IMR-90 (cell line): ENCODE results near the gene ARTN. TPM values are rescaled to one million over a fixed set of nuclear protein-coding genes. Genes with fewer than 3 reads are reported as not detected.

Experiments
- ATAC-seq: fragments of 200-7000 bp; cut with Tn5 transposase; 2 replicates; pipeline ENCODE4 v1.9.1; 2020; ENCODE audit warnings: low read depth, mild to moderate bottlenecking, moderate library complexity
- BruUV-seq: library from RNA; stranded (reverse); fragments of 400-500 nt; replicated peaks from 2 replicates; lab custom pipeline; 2021; lab: Mats Ljungman, UMichigan
- CTCF ChIA-PET: fragments of 300-600 bp; formaldehyde crosslinking; extraction: SDS; loops from one replicate; lab custom pipeline; 2021; ENCODE audit warnings: antibody characterized with exemption; lab: Yijun Ruan, JAX
- POLR2A ChIA-PET: fragments of 300-600 bp; sonication (Branson Sonifier 250); formaldehyde crosslinking; loops from one replicate; lab custom pipeline; 2022; ENCODE audit warnings: antibody characterized with exemption; ENCODE audit not compliant: unreplicated experiment; lab: Charles Lee
- DNase-seq: peaks from one replicate; pipeline ENCODE4 v3.0.0; 2013
- H2AFZ ChIP-seq: replicated peaks from 2 replicates; pipeline ENCODE3; 2013; ENCODE audit warnings: low read length, mild to moderate bottlenecking; ENCODE audit not compliant: poor library complexity
- H2AK5ac ChIP-seq: 2 replicates; pipeline ENCODE4 v1.6.1; 2013; ENCODE audit warnings: low read depth, low read length, inconsistent platforms
- H2AK9ac ChIP-seq: replicated peaks from 2 replicates; pipeline ENCODE3; 2013; ENCODE audit warnings: mild to moderate bottlenecking, low read depth, low read length, moderate library complexity; ENCODE audit not compliant: poor library complexity
- H2BK120ac ChIP-seq: 2 replicates; pipeline ENCODE4 v1.6.1; 2013; ENCODE audit warnings: low read depth, low read length, inconsistent platforms
- H2BK15ac ChIP-seq: 3 replicates; pipeline ENCODE4 v1.6.1; 2013; ENCODE audit warnings: low read depth, low read length, inconsistent platforms
- H2BK20ac ChIP-seq: 2 replicates; pipeline ENCODE4 v1.6.1; 2013; ENCODE audit warnings: low read depth, mild to moderate bottlenecking, inconsistent platforms, low read length, moderate library complexity
- H2BK5ac ChIP-seq: 2 replicates; pipeline ENCODE4 v1.6.1; 2013; ENCODE audit warnings: mild to moderate bottlenecking, low read depth, low read length, inconsistent platforms; ENCODE audit not compliant: poor library complexity, severe bottlenecking
- H3K14ac ChIP-seq: replicated peaks from 2 replicates; pipeline ENCODE4 v1.6.1; 2013; ENCODE audit warnings: low read depth, low read length, inconsistent platforms
- H3K18ac ChIP-seq: 2 replicates; pipeline ENCODE4 v1.6.1; 2013; ENCODE audit warnings: low read depth, low read length, control low read depth
- H3K23ac ChIP-seq: 2 replicates; pipeline ENCODE4 v1.6.1; 2013; ENCODE audit warnings: low read depth, low read length, inconsistent platforms
- H3K27ac ChIP-seq: 2 replicates; pipeline ENCODE4 v1.5.1; 2013; ENCODE audit warnings: mild to moderate bottlenecking, control low read depth, low read length; ENCODE audit not compliant: insufficient read depth
- H3K27me3 ChIP-seq: 2 replicates; pipeline ENCODE4 v1.6.1; 2013; ENCODE audit warnings: low read length; ENCODE audit not compliant: control insufficient read depth, insufficient read depth
- H3K36me3 ChIP-seq: 2 replicates; pipeline ENCODE4 v1.6.1; 2013; ENCODE audit warnings: low read length, mixed read lengths; ENCODE audit not compliant: control insufficient read depth, insufficient read depth
- H3K4ac ChIP-seq: 2 replicates; pipeline ENCODE4 v1.6.1; 2013; ENCODE audit warnings: low read depth, low read length, inconsistent platforms
- H3K4me1 ChIP-seq: 2 replicates; pipeline ENCODE4 v1.6.1; 2013; ENCODE audit warnings: low read length, mixed read lengths; ENCODE audit not compliant: control insufficient read depth, insufficient read depth
- H3K4me2 ChIP-seq: 2 replicates; pipeline ENCODE4 v1.6.1; 2013; ENCODE audit warnings: low read depth, mild to moderate bottlenecking, control low read depth, low read length, moderate library complexity
- H3K4me3 ChIP-seq: 2 replicates; pipeline ENCODE4 v1.5.1; 2013; ENCODE audit warnings: low read depth, mild to moderate bottlenecking, control low read depth, low read length, moderate library complexity; ENCODE audit not compliant: insufficient read depth
- H3K56ac ChIP-seq: 2 replicates; pipeline ENCODE4 v1.6.1; 2013; ENCODE audit warnings: low read length, inconsistent platforms; ENCODE audit not compliant: insufficient read depth; ENCODE audit errors: extremely low read depth
- H3K79me1 ChIP-seq, 2 experiments: 2 replicates each; pipeline ENCODE4 v1.6.1; 2013; ENCODE audit warnings: low read length in 2 of 2, inconsistent platforms in 1 of 2, low read depth in 1 of 2
- H3K9ac ChIP-seq: 2 replicates; pipeline ENCODE4 v1.6.1; 2013; ENCODE audit warnings: low read depth, low read length, control low read depth
- H3K9me1 ChIP-seq: 2 replicates; pipeline ENCODE4 v1.6.1; 2013; ENCODE audit warnings: low read length, inconsistent platforms; ENCODE audit not compliant: insufficient read depth
- H3K9me3 ChIP-seq: 2 replicates; pipeline ENCODE4 v1.6.1; 2013; ENCODE audit warnings: low read length; ENCODE audit not compliant: control insufficient read depth, insufficient read depth
- H4K20me1 ChIP-seq: 2 replicates; pipeline ENCODE4 v1.6.1; 2013; ENCODE audit warnings: low read length, inconsistent platforms; ENCODE audit not compliant: insufficient read depth
- H4K5ac ChIP-seq: 2 replicates; pipeline ENCODE4 v1.6.1; 2013; ENCODE audit warnings: mild to moderate bottlenecking, low read depth, low read length, control low read depth
- H4K8ac ChIP-seq, 2 experiments: 2 replicates each; pipeline ENCODE4 v1.6.1; 2013; ENCODE audit warnings: low read depth in 2 of 2, low read length in 2 of 2, control low read depth in 1 of 2, inconsistent platforms in 1 of 2
- H4K91ac ChIP-seq: 2 replicates; pipeline ENCODE4 v1.6.1; 2013; ENCODE audit warnings: low read depth, low read length, inconsistent platforms; ENCODE audit not compliant: insufficient read depth
- BHLHE40 ChIP-seq: fragments of 150-350 bp; IDR thresholded peaks from 2 replicates; pipeline ENCODE4 v1.6.1; 2016; ENCODE audit warnings: mild to moderate bottlenecking, low read depth, low read length
- CEBPB ChIP-seq: IDR thresholded peaks from 2 replicates; pipeline ENCODE4 v1.6.1; 2012; ENCODE audit warnings: low read depth, low read length, improper control_type of control experiment
- CHD1 ChIP-seq: IDR thresholded peaks from 2 replicates; pipeline ENCODE4 v1.6.1; 2012; ENCODE audit warnings: low read depth, low read length, improper control_type of control experiment
- CTCF ChIP-seq: conservative IDR thresholded peaks from 2 replicates; pipeline ENCODE4 v1.5.1; 2012; ENCODE audit warnings: mild to moderate bottlenecking, low read depth, low read length, improper control_type of control experiment
- ELK1 ChIP-seq: fragments of 150-350 bp; IDR thresholded peaks from 2 replicates; pipeline ENCODE4 v1.6.1; 2016; ENCODE audit warnings: low read depth, mild to moderate bottlenecking, low read length, moderate library complexity, borderline replicate concordance
- FOS ChIP-seq: fragments of 150-350 bp; IDR thresholded peaks from 2 replicates; pipeline ENCODE4 v1.6.1; 2016; ENCODE audit warnings: low read depth, low read length
- MAFK ChIP-seq: IDR thresholded peaks from 2 replicates; pipeline ENCODE4 v1.6.1; 2012; ENCODE audit warnings: low read depth, low read length, improper control_type of control experiment
- MAZ ChIP-seq: IDR thresholded peaks from 2 replicates; pipeline ENCODE4 v1.6.1; 2012; ENCODE audit warnings: low read depth, mild to moderate bottlenecking, low read length, improper control_type of control experiment, moderate library complexity, borderline replicate concordance
- MXI1 ChIP-seq: IDR thresholded peaks from 2 replicates; pipeline ENCODE4 v1.6.1; 2012; ENCODE audit warnings: low read depth, mild to moderate bottlenecking, low read length, moderate library complexity, borderline replicate concordance
- NFE2L2 ChIP-seq: fragments of 150-350 bp; IDR thresholded peaks from 2 replicates; pipeline ENCODE4 v1.6.1; 2016; ENCODE audit warnings: low read depth, mild to moderate bottlenecking, low read length
- POLR2A ChIP-seq: IDR thresholded peaks from 2 replicates; pipeline ENCODE4 v1.6.1; 2012; ENCODE audit warnings: mild to moderate bottlenecking, low read depth, low read length
- RAD21 ChIP-seq: IDR thresholded peaks from 2 replicates; pipeline ENCODE4 v1.6.1; 2012; ENCODE audit warnings: low read length, improper control_type of control experiment
- RFX5 ChIP-seq: IDR thresholded peaks from 2 replicates; pipeline ENCODE4 v1.8.0; 2012; ENCODE audit warnings: low read depth, mild to moderate bottlenecking, low read length, moderate library complexity
- SMC3 ChIP-seq: fragments of 150-350 bp; IDR thresholded peaks from 2 replicates; pipeline ENCODE4 v1.6.1; 2016; ENCODE audit warnings: low read depth, mild to moderate bottlenecking, antibody characterized with exemption, low read length, moderate library complexity
- USF2 ChIP-seq: fragments of 150-350 bp; IDR thresholded peaks from 2 replicates; pipeline ENCODE4 v1.6.1; 2017; ENCODE audit warnings: mild to moderate bottlenecking, antibody characterized with exemption, low read length, low read depth
- WGBS, 2 experiments: methylation state at CpG; one replicate each; pipeline versions ENCODE4 v1.1.5 to v1.1.7; 2013; ENCODE audit warnings: missing lambda C conversion rate in 2 of 2; ENCODE audit not compliant: insufficient read length in 1 of 2; ENCODE audit errors: extremely low coverage in 2 of 2; 5-methylcytosine and 5-hydroxymethylcytosine counted together
- dilution Hi-C: fragments of 300-500 bp; cut with HindIII; formaldehyde crosslinking; loops from one replicate; pipeline ENCODE4 v1.14.3; 2018; ENCODE audit warnings: low sequenced_read_pairs; ENCODE audit not compliant: unreplicated experiment
- in situ Hi-C: fragments of 300-500 bp; cut with MboI; formaldehyde crosslinking; loops from 3 replicates; pipeline ENCODE4 v1.14.3; 2019; ENCODE audit warnings: low sequenced_read_pairs, inconsistent platforms, mixed read lengths
- intact Hi-C: fragments of 100-400 bp; cut with micrococcal nuclease; formaldehyde crosslinking; loops from 2 replicates; pipeline ENCODE4 v1.10.0; 2022
- polyA plus RNA-seq, 3 experiments: library from polyadenylated mRNA; depleted of rRNA; stranded (reverse); fragments of >200 nt; gene quantifications; 2 replicates each; pipeline ENCODE4 v1.2.3, GENCODE V29; 2012; ENCODE audit warnings: low replicate concordance in 1 of 3
- total RNA-seq: library from RNA; depleted of rRNA; stranded (reverse); fragments of >200 nt; gene quantifications from 2 replicates; pipeline ENCODE4 v1.2.3, GENCODE V29; 2012

The ARTN gene
- total and polyA plus RNA-seq, 2 of the 4 experiments (the other 2 are of a cell fraction): 0.29 TPM; not detected in 1

- Histone ChIP-seq H4K91ac (no peak overlapping the region), H3K27ac (no peak overlapping the region), H3K4me3 (no peak overlapping the region), H3K14ac (no peak overlapping the region), H2AK5ac (no peak overlapping the region), H2BK15ac (no peak overlapping the region), H4K20me1 (no peaks in the 10 kb centered on the region), H3K9me3 (peaks cover 5% of the 10 kb centered on the region), H3K4me2 (no peak overlapping the region), H3K23ac (no peak overlapping the region), H3K18ac (no peak overlapping the region), H3K27me3 (no peaks in the 10 kb centered on the region), H3K4me1 (peaks cover 6% of the 10 kb centered on the region), H3K4ac (no peak overlapping the region), H2BK20ac (no peak overlapping the region), H4K5ac (no peak overlapping the region), H3K9me1 (peaks cover 6% of the 10 kb centered on the region), H2BK5ac (no peak overlapping the region), H2AFZ (no peak overlapping the region), H3K56ac (no peak overlapping the region), H4K8ac (no peak overlapping the region), H2AK9ac (no peak overlapping the region), H3K9ac (no peak overlapping the region), H3K79me1 (peaks cover 0 to 13% of the 10 kb centered on the region in 2 experiments; a peak in 1 of 4 replicates), H3K36me3 (peaks cover 6% of the 10 kb centered on the region), H2BK120ac (no peak overlapping the region)
- in situ Hi-C loops: loop anchor here (5.0 kb wide), 1 partner anchor 159 kb away; no protein-coding TSS in a partner anchor
- POLR2A ChIA-PET: no interaction called here
- dilution Hi-C loops: no loop called here
- TF ChIP-seq MAFK: no peak
- TF ChIP-seq NFE2L2: no peak
- no peak for TF ChIP-seq CTCF
- TF ChIP-seq CEBPB: no peak
- TF ChIP-seq ELK1: no peak
- TF ChIP-seq RFX5: no peak
- no peak for TF ChIP-seq MXI1
- TF ChIP-seq CHD1: no peak
- no peak for TF ChIP-seq FOS
- no peak for TF ChIP-seq USF2
- no peak for TF ChIP-seq SMC3
- no peak for TF ChIP-seq BHLHE40
- TF ChIP-seq MAZ: no peak
- no peak for TF ChIP-seq RAD21
- no peak for TF ChIP-seq POLR2A
- CTCF ChIA-PET: interaction anchor here (1.9 kb wide), 1 partner anchor 168 kb away, joined by 7 read pairs; no protein-coding TSS in a partner anchor
- WGBS, 2 experiments: 93% methylated on average over 3 of the region's 4 CpGs; no CpG with 5 or more reads in 1 of the 2 experiments
- BruUV-seq: no TSS peak
- intact Hi-C loops: loop anchor here (5.0 kb wide), 1 partner anchor 79 kb away; no protein-coding TSS in a partner anchor
- ATAC-seq (no peak), DNase-seq (no peak)
Observed at GRCh38 chr1:43930949-43931275, 2.7 kb upstream of the ARTN start.
